ENCODE results near the gene OR52E8. TPM values are rescaled to one million over a fixed set of nuclear protein-coding genes. Genes with fewer than 3 reads are reported as not detected.

OR52E8 gene
- total RNA-seq, 1 donor from 2014 or later = not detected

GRCh38 chr11:5891216-5891800, 33.8 kb upstream of the OR52E8 start:
- H3K4me1 Mint-ChIP-seq = no peaks in the 10 kb centered on the region
- DNase-seq (ENCODE audit: low spot score) = no peak
- H3K27ac Mint-ChIP-seq = no peak overlapping the region
- Histone ChIP-seq H3K9me3 (ENCODE audit: low read depth) (no peaks in the 10 kb centered on the region), H3K36me3 (no peaks in the 10 kb centered on the region), H3K4me2 (no peak overlapping the region), H3K4me3 (no peak overlapping the region), H3K27ac (no peak overlapping the region), H3F3A (ENCODE audit: low read depth) (no peaks in the 10 kb centered on the region), H3K27me3 (no peaks in the 10 kb centered on the region), H3K9ac (no peak overlapping the region), H3K79me2 (ENCODE audit: low read depth) (no peaks in the 10 kb centered on the region), H4K20me1 (ENCODE audit: low read depth) (no peaks in the 10 kb centered on the region), H2AFZ (replicated peaks) (no peak overlapping the region), H3K4me1 (no peaks in the 10 kb centered on the region)
- no peak overlapping the region for H3K4me3 Mint-ChIP-seq
- no peaks in the 10 kb centered on the region for H3K27me3 Mint-ChIP-seq (ENCODE audit: insufficient read depth, low read depth)
- no peaks in the 10 kb centered on the region for H3K36me3 Mint-ChIP-seq
- H3K9me3 Mint-ChIP-seq = no peaks in the 10 kb centered on the region
- TF ChIP-seq EZH2 (IDR thresholded peaks at IDR 0.05) (no peak), EZH2phosphoT487 (IDR thresholded peaks at IDR 0.05) (no peak), CTCF (IDR thresholded peaks at IDR 0.05) (peak; percentile 57)

- no peak overlapping the region for H3K4me3 ChIP-seq
- H4K20me1 ChIP-seq (ENCODE audit: low read depth) = no peaks in the 10 kb centered on the region
- no peak for TF ChIP-seq CTCF (IDR thresholded peaks at IDR 0.05)
- TF ChIP-seq EZH2phosphoT487 (IDR thresholded peaks at IDR 0.05) = no peak
- DNase-seq (ENCODE audit: low spot score) = no peak
- no peak overlapping the region for H3K4me2 ChIP-seq
- Mint-ChIP-seq H3K9me3 (no peaks in the 10 kb centered on the region), H3K4me1 (no peaks in the 10 kb centered on the region), H3K36me3 (no peaks in the 10 kb centered on the region), H3K27me3 (ENCODE audit: insufficient read depth, low read depth) (no peaks in the 10 kb centered on the region), H3K4me3 (no peak overlapping the region), H3K27ac (no peak overlapping the region)
- no peak overlapping the region for H2AFZ ChIP-seq (replicated peaks)
- no peaks in the 10 kb centered on the region for H3K4me1 ChIP-seq
- no peaks in the 10 kb centered on the region for H3K27me3 ChIP-seq
- no peaks in the 10 kb centered on the region for H3K9me3 ChIP-seq (ENCODE audit: low read depth)
- H3K79me2 ChIP-seq (ENCODE audit: low read depth) = no peaks in the 10 kb centered on the region
- H3K27ac ChIP-seq = no peak overlapping the region
- no peaks in the 10 kb centered on the region for H3F3A ChIP-seq (ENCODE audit: low read depth)
- H3K36me3 ChIP-seq = no peaks in the 10 kb centered on the region
- no peak overlapping the region for H3K9ac ChIP-seq
These were observed 30.2 kb upstream of the OR52E8 start for GRCh38 chr11:5887661-5888060.

- no peaks in the 10 kb centered on the region for H3K9me3 Mint-ChIP-seq
- H3K4me1 Mint-ChIP-seq = no peaks in the 10 kb centered on the region
- H3K4me3 Mint-ChIP-seq = no peak overlapping the region
- Histone ChIP-seq H3K79me2 (ENCODE audit: low read depth) (no peaks in the 10 kb centered on the region), H4K20me1 (ENCODE audit: low read depth) (no peaks in the 10 kb centered on the region), H3K4me1 (no peaks in the 10 kb centered on the region), H3K36me3 (no peaks in the 10 kb centered on the region), H3K9me3 (ENCODE audit: low read depth) (no peaks in the 10 kb centered on the region), H3K4me2 (no peak overlapping the region), H3K27me3 (no peaks in the 10 kb centered on the region), H3F3A (ENCODE audit: low read depth) (no peaks in the 10 kb centered on the region), H3K27ac (no peak overlapping the region), H3K4me3 (no peak overlapping the region), H2AFZ (replicated peaks) (no peak overlapping the region), H3K9ac (no peak overlapping the region)
- TF ChIP-seq EZH2 (IDR thresholded peaks at IDR 0.05) (no peak), CTCF (IDR thresholded peaks at IDR 0.05) (no peak), EZH2phosphoT487 (IDR thresholded peaks at IDR 0.05) (no peak)
- H3K27ac Mint-ChIP-seq = no peak overlapping the region
- no peak for DNase-seq (ENCODE audit: low spot score)
- H3K36me3 Mint-ChIP-seq = no peaks in the 10 kb centered on the region
- no peaks in the 10 kb centered on the region for H3K27me3 Mint-ChIP-seq (ENCODE audit: insufficient read depth, low read depth)
These were observed 29.7 kb upstream of the OR52E8 start for GRCh38 chr11:5887172-5887571.

All from neural progenitor cell (in vitro differentiated cells).